Measurements from ENCODE around the gene INAFM2. TPM values are rescaled to one million over a fixed set of nuclear protein-coding genes. Genes with fewer than 3 reads are reported as not detected.
A peak's percentile ranks its signal among the peaks of the same experiment; 100 is the strongest.

Gene INAFM2
- total and polyA plus RNA-seq, 10 donors = 7.4 to 29.6 (median 18.7) TPM

GRCh38 chr15:40337597-40337996, 14.1 kb downstream of the INAFM2 start:
- peak; percentile 86 for DNase-seq
- WGBS, 5 donors = 66 to 74% (median 69%) methylated on average over 15 to 19 of the region's 19 CpGs
- intact Hi-C loops (cut with DNase I; ENCODE audit: low total_unique reads) = no loop called here
- H3K4me1 ChIP-seq = peaks cover 30 to 89% (median 68%) of the 10 kb centered on the region in 6 donors
- no peaks in the 10 kb centered on the region for H3K36me3 ChIP-seq
- H3K27me3 ChIP-seq (replicated peaks in 1 of 7) = peaks cover 0 to 8% (median 0%) of the 10 kb centered on the region in 7 donors
- TF ChIP-seq POLR2AphosphoS5 (IDR thresholded peaks at IDR 0.05) (no peak), CTCF (IDR thresholded peaks at IDR 0.05 in 8 of 11, conservative IDR thresholded peaks at IDR 0.05 in 3 of 11) (no peak), POLR2A (IDR thresholded peaks at IDR 0.05) (no peak)
- H3K4me3 ChIP-seq = peak overlapping the region in 1 of 8 donors; percentile 4
- H3K27ac ChIP-seq = peak overlapping the region in 4 of 8 donors; percentile 13 to 88 (median 20)
- no peaks in the 10 kb centered on the region for H3K9me3 ChIP-seq

- H3K36me3 ChIP-seq = no peaks in the 10 kb centered on the region
- peak; percentile 92 for DNase-seq
- H3K27me3 ChIP-seq (replicated peaks in 1 of 7) = peaks cover 0 to 8% (median 0%) of the 10 kb centered on the region in 7 donors
- peak overlapping the region in 4 of 8 donors; percentile 13 to 88 (median 49) for H3K27ac ChIP-seq
- peak overlapping the region in 1 of 8 donors; percentile 4 for H3K4me3 ChIP-seq
- H3K4me1 ChIP-seq = peaks cover 28 to 87% (median 62%) of the 10 kb centered on the region in 6 donors
- 36 to 55% (median 39%) methylated on average over 9 to 11 of the region's 11 CpGs for WGBS, 5 donors
- intact Hi-C loops (cut with DNase I; ENCODE audit: low total_unique reads) = loop anchor here (2.0 kb wide), 1 partner anchor 59 kb away; no protein-coding TSS in a partner anchor
- no peak for TF ChIP-seq POLR2AphosphoS5 (IDR thresholded peaks at IDR 0.05)
- TF ChIP-seq CTCF (IDR thresholded peaks at IDR 0.05 in 8 of 11, conservative IDR thresholded peaks at IDR 0.05 in 3 of 11) = peak; percentile 62 to 93 (median 85)
- TF ChIP-seq POLR2A (IDR thresholded peaks at IDR 0.05) = no peak
- no peaks in the 10 kb centered on the region for H3K9me3 ChIP-seq
Measured at GRCh38 chr15:40338041-40338657, 14.7 kb downstream of the INAFM2 start.

GRCh38 chr15:40338921-40339620, 15.6 kb downstream of the INAFM2 start:
- no peak for TF ChIP-seq POLR2AphosphoS5 (IDR thresholded peaks at IDR 0.05)
- peak in 1 of 11 experiments; percentile 7 for TF ChIP-seq CTCF (IDR thresholded peaks at IDR 0.05 in 8 of 11, conservative IDR thresholded peaks at IDR 0.05 in 3 of 11)
- TF ChIP-seq POLR2A (IDR thresholded peaks at IDR 0.05) = no peak
- Histone ChIP-seq H3K27me3 (replicated peaks in 1 of 7) (peaks cover 0 to 8% (median 0%) of the 10 kb centered on the region in 7 donors), H3K27ac (peak overlapping the region in 5 of 8 donors; percentile 73 to 88 (median 85)), H3K4me1 (peaks cover 19 to 87% (median 57%) of the 10 kb centered on the region in 6 donors), H3K9me3 (no peaks in the 10 kb centered on the region), H3K4me3 (peak overlapping the region in 2 of 8 donors; percentile 30 to 55), H3K36me3 (no peaks in the 10 kb centered on the region)
- DNase-seq = no peak
- WGBS, 5 donors = 84 to 91% (median 85%) methylated on average over 7 to 11 of the region's 11 CpGs
- intact Hi-C loops (cut with DNase I; ENCODE audit: low total_unique reads) = loop anchor here (2.0 kb wide), 1 partner anchor 60 kb away; no protein-coding TSS in a partner anchor

GRCh38 chr15:40339621-40339945, 16.1 kb downstream of the INAFM2 start:
- TF ChIP-seq POLR2A (IDR thresholded peaks at IDR 0.05) (no peak), CTCF (IDR thresholded peaks at IDR 0.05 in 8 of 11, conservative IDR thresholded peaks at IDR 0.05 in 3 of 11) (peak in 1 of 11 experiments; percentile 15)
- WGBS, 5 donors = 89 to 100% (median 94%) methylated on average over 1 to 7 of the region's 7 CpGs
- peak overlapping the region in 7 of 8 donors; percentile 69 to 88 (median 80) for H3K27ac ChIP-seq
- peak overlapping the region in 2 of 8 donors; percentile 30 to 55 for H3K4me3 ChIP-seq
- H3K36me3 ChIP-seq = no peaks in the 10 kb centered on the region
- intact Hi-C loops (cut with DNase I; ENCODE audit: low total_unique reads) = loop anchor here (2.0 kb wide), 1 partner anchor 61 kb away; no protein-coding TSS in a partner anchor
- H3K27me3 ChIP-seq (replicated peaks in 1 of 7) = peaks cover 0 to 8% (median 0%) of the 10 kb centered on the region in 7 donors
- no peaks in the 10 kb centered on the region for H3K9me3 ChIP-seq
- DNase-seq = no peak
- H3K4me1 ChIP-seq = peaks cover 14 to 87% (median 57%) of the 10 kb centered on the region in 6 donors
